CD4-positive, alpha-beta T cell treated with Interleukin-1 beta for 1 hour (primary cell): Measurements from ENCODE around the gene CD7.

Source experiments
- DNase-seq, 2 donors: peaks; one replicate each; pipeline ENCODE4 v3.0.0-alpha.2; 2020 to 2022

Gene CD7

GRCh38 chr17:82277851-82278250 lies 39.6 kb downstream of the CD7 start:
- no peak for DNase-seq

GRCh38 chr17:82276938-82277337 lies 40.5 kb downstream of the CD7 start:
- no peak for DNase-seq

GRCh38 chr17:82275326-82275725 lies 42.1 kb downstream of the CD7 start:
- no peak for DNase-seq

DNA sequence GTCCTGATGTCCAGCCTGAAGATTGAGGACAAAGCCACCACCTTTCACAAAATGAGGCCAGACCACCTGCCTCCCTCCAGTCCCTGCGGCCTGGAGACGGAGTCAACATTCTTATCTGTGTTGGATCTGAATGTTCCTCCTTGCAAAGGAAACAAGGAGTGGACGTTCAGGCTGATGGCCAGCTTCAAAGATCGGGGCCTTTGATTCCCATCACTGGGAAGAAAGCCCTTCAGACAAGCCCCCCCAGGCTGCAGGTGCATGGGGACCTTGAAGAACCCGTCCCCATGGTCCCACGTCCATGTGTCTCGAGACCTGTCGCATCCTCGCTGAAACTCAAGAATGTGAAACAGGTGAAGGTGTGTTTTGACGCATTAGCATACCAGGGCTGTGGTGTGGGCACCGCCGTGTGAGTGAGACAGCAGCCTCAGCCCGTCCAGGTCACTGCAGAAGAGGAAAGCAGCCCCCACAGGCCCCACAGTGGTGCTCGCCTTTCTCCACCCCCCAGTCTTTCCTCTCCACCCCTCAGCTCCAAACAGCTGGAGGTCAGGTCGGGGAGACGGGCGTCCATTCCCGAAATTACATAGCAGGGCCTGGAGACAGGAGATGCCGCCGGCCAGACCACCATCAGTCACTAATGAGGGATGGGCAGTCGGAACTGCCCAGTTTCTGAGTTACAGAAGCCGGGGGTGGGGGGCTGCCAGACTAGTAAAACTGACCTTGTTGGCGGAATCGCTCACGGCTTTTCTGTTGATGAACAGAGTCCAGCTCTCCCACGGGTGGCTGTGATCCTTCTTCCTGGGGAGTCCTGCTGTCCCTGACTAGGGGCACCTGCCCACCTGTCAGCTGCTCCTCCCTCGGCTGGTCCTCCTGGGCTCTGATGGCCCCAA lies 43.0 kb downstream of the CD7 start:
- no peak for DNase-seq

DNA sequence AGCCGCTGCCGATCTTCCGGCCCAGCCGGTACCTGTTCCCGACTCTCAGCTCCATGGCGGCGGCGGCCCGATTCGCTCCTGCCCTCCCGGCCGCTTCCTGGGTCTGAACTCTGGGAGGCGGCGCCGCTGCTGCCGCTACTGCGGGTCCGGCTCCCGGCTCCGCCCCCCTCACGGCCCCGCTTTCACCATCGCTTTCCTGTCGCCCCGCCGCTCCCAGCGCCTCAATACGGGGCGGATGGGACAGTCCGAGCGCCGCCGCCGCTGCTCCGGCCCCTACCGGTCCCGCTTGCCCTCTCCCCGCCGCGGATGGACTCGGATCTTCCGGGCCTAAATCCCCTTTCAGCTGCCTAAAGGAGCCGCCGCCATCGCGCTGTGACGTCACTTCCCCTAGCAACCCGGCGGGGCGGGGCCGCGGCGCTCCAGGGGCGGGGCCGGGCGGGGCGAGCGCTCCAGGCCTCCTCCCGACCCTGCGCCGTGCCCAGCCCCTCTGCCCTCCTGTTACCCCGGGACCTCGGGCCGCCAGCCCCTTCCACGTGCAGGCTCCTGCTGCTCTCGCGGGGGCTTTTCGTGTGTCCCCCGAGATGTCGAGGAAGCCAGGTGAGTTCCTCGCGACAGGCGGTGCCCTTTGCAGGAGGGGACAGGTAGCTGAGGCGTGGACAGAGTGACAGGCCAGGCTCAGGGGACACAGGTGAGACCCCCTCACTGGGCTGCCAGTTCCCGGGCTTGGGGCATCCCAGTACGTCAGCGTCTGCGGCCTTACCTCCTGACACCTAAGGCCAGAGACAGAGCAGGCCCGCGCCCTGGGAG lies 43.9 kb downstream of the CD7 start, which contains the start of gene CSNK1D:
Gene CSNK1D, minus strand, starts transcription at position 374 of the 807 bp plus-strand sequence. Its CDS starts 319 bp downstream, at position 55.
- DNase-seq = peak; percentile 90 to 91

GRCh38 chr17:82272495-82273326 lies 44.7 kb downstream of the CD7 start:
- DNase-seq = peak; percentile 52 to 61

GRCh38 chr17:82271401-82271800 lies 46.0 kb downstream of the CD7 start:
- DNase-seq = no peak

GRCh38 chr17:82270651-82271050 lies 46.8 kb downstream of the CD7 start:
- DNase-seq = no peak

DNA sequence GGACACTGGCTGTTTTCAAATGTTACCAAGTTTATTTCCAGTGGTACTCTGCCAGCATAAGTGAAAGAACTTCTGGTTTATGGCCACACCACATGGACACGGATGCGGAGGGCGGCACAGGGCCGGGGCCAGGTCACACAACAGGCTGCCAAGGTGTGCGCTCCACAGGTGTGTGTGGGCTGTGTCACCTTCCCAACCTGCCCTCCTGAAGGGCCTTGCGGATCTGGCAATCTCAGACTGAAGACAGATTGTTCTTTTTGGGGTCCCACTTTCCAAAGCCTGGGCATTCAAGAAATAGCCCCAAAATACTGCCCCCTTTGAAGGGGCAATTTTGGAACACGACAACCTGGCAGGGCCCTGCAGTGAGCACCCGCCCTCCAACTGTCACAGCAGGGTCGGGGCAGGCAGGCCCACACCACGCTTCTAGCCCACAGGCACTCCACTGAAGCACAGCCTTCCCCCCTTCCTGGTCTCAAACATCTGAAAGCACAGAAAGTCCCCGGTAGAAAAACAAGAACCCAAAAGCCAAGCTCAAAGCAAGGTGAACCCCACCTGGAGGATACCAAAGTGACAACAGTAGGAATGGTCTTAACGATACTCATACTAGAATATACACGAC lies 47.4 kb downstream of the CD7 start:
- DNase-seq = peak in 1 of 2 donors; percentile 24

DNA sequence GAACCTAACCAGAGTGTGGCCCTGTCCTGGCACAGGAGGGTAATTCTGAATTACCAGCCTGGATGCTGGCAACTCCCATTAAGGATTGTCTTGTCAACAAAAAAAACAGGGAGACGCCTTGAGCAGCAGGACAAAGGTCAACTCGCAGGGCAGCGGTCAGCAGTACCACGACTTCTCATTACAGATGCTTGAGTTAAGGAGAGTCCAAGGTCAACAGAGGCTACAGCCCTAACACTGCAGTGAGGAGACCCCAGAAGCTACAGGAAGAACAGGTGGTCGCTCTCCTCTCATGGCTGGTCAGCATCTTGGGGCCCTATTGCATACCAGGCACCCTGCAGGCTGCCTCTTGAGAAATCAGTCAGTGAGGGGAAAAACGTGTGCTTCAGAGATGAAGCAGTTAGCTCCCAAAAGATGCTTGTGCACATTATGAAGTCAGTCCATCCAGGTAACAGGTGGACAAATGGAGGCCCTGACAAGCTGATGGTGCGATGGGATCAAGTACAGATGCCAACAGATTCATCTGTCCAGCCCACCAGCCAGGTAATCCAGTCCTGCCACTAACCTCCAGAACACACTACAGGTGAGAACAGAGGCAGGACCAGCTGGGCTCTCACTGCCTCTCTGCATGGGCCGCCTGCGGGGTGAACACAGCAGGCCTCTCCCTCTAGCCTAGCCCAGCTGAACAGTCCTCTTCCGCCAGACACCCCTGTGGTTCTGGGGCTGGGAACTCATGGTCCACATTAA lies 48.1 kb downstream of the CD7 start:
- no peak for DNase-seq

DNA sequence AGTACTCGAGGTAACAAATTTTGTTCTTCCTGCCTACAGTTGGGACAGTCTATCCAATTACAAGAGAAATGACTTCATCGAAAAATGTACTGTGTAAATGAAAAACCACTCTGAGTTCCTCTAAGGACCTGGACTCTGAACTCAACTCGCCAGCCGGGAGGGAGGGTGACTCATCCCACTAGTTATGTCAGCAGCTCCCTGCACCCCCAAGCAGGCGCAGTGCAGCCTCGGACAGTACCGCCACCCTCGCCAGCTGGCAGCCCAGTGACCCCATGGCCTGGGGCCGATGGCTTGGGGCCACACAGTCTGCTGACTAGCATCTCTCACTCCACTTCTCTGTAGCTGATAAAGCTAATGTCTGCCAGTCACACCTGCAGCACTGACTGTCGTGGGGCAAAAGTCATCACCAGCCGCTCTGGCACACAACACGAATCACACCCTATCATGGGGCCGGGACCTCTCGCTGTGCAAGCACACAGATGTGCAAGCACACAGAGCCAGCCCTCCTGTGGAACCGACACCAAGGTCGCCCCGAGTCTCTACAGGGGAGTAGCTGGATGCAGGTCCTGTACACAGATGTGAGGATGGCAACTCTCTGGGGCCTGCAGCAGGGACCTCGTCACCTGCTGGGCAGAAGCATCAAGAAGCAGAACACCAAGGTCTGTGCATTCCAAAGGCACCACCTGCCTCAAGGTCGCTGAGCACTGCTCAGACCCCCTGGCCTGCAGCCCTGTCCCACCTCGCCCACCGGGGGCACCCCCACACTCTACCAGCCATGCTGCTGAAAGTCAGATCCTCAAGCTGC lies 49.6 kb downstream of the CD7 start:
- DNase-seq = peak in 1 of 2 donors; percentile 68

DNA sequence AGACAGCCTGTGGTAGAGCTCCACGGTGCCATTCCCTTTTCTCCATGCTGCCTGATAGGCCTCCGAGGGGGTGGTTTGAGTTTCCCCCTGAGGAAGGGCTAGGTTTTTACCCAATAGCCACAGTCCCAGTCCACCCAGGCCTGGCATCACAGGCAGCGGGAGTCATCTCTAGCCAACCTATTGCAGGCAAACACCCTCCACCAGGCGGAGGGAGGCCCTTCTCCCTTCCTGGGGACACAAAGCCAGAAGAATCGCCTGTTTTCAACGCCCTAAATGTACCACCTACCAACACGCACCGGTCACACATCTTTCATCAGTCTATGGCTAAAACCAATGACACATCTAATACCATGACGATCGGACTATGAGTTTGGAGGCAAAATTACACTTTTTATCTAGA lies 51.3 kb downstream of the CD7 start:
- DNase-seq = no peak
